HG03045 (cell line): ENCODE results near the gene SUMO2.
"Not testable (repeated sequence)": the region's sequence is repeated elsewhere in the genome, so short reads cannot be mapped to it uniquely, and the experiment has no call there.

Experiments
- ATAC-seq: cut with Tn5 transposase; IDR thresholded peaks from one replicate; pipeline ENCODE4 v1.9.1; 2021; ENCODE audit warnings: mild to moderate bottlenecking, moderate library complexity; ENCODE audit not compliant: unreplicated experiment

SUMO2 gene

DNA sequence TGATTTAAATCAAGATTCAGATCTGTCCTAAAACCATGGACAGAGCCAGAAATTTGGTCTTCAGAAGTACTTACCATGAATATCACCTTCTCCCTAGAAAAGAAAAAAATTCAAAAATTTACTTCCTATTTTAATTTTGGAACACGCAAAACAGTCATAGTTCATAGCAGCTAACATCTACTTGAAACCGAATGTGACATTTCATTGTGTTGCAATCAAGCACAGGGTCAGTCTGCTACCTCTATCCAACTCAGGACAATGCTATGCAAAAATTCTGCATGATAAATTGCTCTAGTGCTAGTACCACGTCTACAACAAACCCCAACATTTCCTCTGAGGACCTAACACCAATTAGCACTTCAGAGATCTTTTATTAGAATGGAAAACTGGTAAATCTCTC is 36.2 kb downstream of the SUMO2 start:
- ATAC-seq: no peak

DNA sequence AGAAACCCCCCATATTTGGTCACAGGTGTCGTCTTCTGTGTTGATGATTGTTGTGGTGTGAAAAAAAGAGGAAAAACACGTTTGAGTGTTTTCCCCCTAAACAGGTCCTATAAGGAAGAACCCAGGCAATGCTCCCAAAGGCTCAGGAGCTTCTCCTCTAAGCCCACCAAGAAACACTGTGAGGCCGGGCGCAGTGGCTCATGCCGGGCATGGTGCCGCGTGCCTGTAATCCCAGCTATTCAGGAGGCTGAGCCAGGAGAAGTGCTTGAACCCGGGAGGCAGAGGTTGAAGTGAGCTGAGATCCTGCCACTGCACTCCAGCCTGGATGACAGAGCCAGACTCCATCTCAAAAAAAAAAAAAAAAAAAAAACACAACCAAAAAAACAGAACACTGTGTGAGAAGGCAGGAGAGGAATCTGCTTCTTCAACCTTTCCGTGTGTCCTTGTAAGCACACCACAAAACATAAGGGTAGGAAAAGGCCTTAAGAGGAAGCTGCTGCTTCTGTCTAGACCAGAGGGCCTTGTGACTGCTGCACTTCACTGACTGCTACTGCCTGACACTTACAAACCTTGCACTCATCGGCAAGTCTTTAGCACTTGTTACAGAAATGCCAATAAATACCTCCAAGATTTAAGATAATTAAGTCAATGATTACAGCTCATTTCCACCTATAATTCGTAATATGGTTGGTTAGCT is 37.8 kb downstream of the SUMO2 start:
- ATAC-seq: no peak

DNA sequence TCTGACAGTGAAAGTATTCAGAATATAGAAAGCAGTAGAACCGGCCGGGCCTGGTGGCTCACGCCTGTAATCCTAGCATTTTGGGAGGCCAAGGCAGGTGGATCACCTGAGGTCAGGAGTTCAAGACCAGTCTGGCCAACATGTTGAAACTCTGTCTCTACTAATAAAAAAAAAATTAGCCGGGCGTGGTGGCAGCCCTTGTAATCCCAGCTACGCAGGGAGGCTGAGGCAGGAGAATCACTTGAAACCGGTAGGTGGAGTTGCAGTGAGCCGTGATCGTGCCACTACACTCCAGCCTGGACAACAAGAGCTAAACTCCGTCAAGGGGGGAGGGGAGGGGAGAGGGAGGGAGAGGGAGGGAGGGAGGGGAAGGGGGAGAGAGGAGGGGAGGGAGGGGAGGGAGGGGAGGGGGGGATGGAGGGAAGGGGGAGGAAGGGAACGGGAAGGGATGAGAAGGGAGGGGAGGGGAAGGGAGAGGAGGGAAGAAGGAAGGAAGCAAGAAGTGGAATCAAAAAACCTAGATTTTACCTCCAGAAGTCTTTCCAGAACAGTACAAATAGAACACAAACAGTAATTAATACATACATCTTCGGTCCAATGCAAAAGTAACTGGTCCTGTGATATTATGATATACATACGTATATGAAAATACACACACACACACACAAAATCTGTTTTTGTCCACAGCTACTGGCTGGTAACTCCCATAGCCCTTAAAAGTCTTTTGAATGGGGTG is 40.4 kb downstream of the SUMO2 start:
- ATAC-seq: no peak

DNA sequence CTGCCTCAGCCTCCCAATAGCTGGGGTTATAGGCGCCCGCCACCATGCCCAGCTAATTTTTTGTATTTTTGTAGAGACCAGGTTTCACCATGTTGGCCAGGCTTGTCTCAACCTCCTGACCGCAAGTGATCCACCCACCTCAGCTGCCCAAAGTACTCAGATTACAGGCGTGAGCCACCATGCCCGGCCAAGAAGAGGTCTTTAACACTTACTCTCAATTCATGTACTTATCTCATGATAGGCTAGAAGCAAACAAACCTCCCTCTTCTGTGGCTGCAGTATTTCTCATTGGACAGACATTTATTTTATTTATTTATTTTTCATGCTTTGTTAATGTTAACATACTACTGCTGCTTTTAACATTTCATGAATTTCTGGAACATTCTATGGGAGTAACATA is 44.2 kb downstream of the SUMO2 start:
- ATAC-seq: no peak

DNA sequence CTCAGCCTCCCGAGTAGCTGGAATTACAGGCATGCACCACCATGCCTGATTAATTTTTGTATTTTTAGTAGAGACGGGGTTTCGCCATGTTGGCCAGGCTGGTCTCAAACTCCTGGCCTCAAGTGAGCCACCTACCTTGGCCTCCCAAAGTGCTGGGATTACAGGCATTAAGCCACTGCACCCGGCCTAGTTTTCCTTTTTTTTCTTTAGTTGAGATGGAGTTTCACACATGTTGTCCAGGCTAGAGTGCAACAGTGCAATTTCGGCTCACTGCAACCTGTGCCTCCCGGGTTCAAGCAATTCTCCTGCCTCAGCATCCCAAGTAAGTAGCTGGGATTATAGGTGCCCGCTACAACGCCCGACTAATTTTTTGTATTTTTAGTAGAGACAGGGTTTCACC is 45.0 kb downstream of the SUMO2 start:
- ATAC-seq: not testable (repeated sequence)

DNA sequence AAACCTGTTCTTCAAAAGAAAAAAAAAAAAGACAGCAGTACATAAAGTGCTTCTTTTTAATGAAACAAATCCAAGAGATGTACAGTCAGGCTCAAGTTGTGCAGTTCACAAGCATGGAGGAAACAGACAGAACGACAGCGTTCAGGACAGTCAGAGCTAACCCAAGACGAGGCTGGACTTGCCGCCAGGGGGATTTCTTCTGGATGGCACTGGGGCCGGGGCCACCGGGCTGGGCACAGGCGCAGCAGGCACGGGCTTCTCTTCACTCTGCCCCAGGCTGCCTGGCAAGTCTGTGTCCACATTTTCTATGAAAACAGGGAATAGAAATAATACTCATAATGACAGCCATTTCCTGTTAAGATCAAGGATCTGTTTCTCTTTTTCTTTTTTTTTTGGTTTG is 46.8 kb downstream of the SUMO2 start:
- no peak for ATAC-seq

DNA sequence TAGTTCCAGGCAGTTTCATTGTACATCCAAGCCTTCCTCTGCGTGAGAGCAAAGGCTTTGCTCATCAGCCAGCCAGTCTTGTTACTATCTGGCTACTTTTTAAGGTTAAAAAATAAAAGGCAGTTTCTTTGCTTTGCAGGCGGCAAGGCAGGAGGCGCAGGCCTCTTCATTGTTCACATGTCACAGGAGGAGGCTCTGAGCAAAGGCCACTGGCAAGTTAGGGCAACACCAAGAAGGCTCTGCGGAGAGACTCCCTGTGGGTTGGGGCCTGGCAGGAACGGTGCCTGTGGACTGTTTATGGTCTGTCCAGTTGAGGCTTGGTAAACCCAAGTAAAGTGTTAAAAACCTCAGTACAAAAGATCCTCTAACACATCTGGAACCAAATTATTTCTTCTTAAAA is 47.3 kb downstream of the SUMO2 start:
- ATAC-seq: no peak

DNA sequence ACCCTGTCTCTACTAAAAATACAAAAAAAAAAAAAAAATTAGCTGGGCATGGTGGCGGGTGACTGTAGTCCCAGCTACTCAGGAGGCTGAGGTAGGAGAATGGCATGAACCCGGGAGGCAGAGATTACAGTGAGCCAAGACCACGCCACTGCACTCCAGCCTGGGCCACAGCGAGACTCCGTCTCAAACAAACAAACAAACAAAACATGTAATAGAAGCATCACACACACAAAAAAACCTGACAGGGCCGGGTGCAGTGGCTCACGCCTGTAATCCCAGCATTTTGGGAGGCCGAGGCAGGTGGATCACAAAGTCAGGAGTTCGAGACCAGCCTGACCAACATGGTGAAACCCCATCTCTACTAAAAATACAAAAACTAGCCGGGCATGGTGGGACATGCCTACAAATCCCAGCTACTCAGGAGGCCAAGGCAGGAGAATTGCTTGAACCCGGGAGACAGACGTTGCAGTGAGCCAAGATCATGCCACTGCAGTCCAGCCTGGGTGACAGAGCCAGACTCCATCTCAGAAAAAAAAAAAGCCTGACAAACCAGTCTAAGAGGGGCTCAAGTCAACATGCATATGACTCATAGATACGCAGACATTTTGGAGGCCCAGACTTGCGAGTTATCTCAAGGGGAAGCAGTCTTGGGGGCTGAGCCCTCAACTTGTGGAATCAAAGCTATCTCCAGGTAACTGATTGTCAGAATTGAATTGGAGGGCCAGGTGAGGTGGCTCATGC is 49.0 kb downstream of the SUMO2 start:
- not testable (repeated sequence) for ATAC-seq

DNA sequence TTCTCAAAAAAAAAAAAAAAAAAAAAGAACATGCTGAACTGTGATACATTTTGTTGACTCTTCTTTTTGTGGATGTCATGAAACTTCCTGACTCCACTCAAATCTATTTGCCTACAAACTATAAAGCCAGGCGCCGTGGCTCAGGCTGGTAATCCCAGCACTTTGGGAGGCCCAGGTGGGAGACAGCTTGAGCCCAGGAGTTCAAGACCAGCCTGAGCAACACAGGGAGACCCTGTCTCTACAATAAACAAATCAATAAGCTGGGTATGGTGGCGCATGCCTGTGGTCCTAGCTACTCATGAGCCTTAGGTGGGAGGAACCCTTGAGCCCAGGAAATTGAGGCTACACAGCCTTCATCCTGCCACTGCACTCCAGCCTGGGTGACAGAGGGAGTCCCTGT is 49.8 kb downstream of the SUMO2 start:
- ATAC-seq: no peak

DNA sequence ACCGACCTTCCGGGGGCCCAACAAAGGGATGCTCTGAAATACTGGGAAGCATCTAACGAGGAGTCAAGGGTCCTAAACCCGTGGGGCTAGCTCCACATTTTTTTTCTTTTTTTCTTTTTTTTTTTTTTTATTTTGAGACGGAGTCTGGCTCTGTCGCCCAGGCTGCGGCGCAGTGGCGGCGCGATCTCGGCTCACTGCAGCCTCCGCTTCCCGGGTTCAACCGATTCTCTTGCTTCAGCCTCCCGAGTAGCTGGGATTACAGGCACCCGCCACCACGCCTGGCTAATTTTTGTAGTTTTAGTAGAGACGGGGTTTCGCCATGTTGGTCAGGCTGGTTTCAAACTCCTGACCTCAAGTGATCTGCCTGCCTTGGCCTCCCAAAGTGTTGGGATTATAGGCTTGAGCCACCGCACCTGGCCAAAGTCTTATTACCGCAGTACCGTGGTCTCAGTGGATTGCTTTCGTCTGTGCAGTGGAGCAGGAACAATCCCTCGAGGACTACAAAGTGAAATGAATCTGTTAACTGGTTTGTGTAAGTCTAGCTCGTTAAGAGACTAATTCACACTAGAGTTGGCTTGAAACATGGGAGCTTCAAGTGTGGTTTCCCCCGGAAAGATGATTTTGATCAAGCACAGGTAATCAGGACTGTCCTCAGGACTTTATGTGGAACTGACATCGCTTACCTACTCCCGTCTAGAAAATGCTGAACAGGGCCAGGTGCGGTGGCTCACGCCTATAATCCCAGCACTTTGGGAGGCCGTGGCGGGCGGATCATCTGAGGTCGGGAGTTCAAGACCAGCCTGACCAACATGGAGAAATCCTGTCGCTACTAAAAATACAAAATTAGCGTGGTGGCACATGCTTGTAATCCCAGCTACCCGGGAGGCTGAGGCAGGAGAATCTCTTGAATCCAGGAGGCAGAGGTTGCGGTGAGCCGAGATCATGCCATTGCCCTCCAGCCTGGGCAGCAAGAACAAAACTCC is 50.5 kb downstream of the SUMO2 start:
- not testable (repeated sequence) for ATAC-seq

DNA sequence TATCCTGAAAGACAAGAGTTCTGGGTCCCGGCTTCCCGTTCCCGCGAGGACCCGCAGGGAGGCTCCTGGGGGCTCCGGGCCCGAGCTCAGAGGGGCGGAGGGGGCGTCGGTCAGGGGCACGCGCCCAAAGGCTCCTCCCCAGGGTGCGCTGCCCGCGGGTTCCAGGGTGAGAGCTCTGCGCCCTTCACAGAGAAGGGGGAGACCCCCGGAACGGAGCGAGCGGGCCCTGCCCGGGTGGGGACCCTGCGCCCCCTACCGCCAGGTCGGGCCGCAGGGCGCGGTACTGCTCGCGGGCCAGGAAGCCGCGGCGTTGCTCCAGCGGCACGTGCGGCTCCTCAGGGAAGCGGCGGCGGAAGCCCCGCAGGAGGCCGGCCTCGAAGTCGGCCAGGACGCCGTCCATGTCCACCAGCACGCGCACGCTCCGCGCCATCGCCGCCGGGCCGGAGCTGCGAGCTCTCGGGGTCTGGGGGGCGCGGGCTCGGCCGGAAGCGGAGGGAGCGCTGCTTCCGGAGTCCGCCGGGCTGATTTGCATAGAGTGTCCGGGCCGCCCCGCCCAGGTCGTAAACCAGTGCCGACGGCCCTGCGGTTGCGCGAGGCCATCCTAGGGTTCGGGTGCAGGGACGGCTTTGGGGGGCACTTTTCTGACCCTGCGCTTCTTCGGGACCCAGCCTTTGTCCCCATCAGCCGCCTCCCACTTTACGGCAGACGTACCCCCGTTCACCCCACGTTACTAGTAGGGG is 51.3 kb downstream of the SUMO2 start, which contains the start of gene NT5C:
NT5C (minus strand) TSS at position 465 of the 740 bp plus-strand sequence; CDS start at position 430, 35 bp downstream.
- ATAC-seq: peak; percentile 73

DNA sequence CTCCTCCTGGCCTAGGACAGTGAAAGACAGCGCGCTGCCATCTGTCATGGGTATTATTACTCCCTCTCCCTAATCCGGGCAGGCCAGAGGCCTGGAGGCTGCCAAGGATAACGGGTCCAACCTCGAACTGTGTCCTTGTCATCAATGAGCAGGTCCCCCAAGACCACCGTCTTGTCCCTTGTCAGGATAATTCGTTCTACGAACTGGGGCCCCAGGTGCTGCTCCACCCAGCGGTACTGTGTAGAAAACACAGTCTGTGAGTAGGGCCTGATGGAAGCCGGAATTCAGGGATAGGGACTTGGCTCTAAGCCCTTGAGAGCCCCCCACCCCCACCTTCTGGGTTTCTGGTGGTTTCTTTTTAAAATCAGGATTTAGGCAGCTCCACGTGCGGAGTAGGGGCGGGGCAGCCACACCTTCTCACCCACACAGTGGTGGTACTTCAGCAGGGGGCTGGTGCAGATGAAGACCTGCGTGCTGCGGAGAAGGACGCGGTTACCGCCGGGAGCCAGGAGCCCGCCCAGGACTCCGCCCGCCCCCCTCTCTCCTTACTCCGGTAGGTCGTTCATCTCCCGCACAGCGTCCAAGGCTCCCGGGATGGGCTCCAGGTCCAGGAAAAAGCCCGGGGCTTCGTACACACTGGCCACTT is 52.0 kb downstream of the SUMO2 start:
- peak; percentile 13 for ATAC-seq

DNA sequence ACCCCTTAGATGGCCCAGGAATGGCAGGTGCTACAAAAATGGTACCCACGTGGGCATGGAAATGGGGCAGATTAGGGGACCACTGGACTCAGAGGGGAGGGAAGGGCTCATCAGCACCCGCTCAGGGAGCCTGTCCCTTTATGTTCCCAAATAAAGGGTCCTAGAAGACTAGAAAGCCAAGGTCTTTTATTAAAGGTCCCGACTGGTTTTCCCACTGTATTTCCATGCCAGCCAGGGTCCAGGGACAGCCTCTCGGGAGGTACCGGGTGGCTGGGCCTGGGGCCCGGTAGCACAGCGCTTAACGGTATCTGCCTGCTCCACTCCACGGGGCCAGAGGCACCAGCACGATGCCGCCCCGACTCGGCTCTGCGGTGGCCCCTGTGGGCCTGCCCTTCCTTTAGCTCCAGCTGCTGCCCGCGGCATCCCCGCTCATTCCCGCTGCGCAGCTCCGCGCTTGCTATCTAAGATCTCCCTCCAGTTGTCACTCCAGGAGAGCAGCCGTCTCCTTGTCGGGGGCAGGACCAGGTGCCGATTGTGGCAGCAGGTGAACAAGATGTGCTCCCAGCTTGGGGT is 52.6 kb downstream of the SUMO2 start:
- ATAC-seq: no peak

DNA sequence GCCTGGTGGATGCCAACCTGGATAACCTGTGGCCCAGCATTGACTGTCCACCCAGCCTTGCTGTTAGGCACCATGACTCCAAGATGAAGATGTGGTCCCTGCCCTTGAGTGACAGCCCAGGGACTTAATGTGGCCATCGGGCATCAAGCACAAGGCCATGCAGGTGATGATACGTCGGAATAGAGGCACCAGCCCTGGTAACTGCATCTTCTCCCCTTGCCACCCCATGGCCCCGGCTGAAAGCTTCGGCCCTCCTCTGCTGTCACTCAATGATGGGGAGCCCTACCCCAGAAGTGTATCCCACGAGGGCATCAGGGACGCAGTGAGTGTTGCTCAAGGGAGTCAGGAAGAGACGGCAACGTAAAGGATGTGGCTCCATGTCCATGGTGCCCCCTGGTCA is 53.2 kb downstream of the SUMO2 start:
- ATAC-seq: no peak

DNA sequence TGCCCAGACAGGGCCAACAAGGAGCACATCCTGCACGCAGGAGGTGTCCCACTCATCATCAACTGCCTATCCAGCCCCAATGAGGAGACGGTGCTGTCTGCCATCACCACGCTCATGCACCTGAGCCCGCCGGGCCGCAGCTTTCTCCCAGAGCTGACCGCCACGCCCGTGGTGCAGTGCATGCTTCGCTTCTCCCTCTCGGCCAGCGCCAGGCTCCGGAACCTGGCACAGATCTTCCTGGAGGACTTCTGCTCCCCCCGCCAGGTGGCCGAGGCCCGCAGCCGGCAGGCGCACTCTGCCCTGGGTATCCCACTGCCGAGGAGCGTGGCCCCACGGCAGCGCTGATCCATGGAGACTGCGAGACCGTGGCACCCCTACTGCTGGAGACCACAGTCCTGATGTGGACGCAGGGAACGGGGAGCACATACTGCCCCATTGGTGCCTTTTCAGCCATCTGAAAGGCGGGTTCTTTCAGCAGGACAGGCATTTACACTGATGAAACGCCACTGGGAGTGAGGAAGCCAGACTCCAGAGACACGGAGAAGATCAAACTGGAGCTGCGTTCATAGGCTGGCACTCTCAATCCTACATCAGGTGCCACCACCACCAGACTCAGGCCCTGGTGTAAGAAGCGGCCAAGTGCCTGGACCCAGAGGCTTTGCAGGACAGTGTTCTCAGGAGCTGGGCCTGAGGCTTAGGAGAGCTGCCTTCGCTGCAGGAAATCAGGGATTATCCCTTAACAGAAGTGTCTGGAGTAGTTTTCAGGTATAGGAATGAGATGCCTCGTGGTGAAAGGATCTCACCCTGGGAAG is 53.9 kb downstream of the SUMO2 start:
- ATAC-seq: no peak

DNA sequence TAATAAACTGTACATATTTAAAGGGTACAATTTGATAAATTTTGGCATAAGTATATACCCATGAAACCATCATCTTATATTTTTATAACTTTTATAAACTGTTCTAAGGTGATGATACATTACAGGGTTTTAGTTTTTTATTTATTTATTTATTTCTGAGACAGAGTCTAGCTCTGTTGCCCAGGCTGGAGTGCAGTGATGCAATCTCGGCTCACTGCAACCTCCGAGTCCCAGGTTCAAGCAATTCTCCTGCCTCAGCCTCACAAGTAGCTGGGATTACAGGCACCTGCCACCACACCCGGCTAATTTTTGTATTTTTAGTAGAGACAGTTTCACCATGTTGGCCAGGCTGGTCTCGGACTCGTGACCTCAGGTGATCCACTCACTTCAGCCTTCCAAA is 54.8 kb downstream of the SUMO2 start:
- not testable (repeated sequence) for ATAC-seq

DNA sequence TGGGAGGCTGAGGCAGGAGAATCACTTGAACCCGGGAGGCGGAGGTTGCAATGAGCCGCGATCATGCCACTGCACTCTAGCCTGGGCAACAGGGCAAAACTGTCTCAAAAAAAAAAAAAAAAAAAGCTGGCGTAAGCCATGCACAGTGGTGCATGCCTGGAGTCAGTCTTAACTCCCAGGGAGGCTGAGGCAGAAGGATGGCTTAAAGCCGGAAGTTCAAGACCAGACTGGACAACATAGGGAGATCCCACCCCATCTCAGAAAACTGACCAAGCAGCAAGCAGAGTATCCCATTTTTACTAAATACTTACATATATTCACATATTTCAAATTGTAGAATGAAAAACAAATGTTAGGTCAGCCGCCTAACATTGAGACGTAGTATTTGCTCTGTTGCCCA is 55.8 kb downstream of the SUMO2 start:
- no peak for ATAC-seq

DNA sequence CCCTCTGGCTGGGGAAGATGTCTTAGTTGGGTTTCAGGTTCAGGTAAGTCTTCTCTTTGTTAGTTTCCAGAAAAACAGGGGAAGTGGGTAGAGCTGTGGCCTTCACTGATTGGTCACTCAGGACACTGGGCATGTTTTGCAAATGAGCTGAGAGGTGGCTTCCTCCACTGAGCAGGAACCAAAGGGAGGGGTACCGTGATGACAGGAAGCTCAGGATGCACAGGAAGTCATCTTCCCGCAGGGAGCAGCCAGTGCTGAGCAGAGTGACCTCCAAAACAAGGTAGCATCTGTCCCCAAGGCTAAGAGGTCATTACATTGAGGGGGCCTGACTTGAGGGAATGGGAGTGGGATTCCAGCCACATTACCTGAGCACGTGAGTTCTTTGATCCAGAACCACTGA is 56.8 kb downstream of the SUMO2 start:
- ATAC-seq: no peak
